IPS DF 19.7 (cell line): Measurements from ENCODE around the gene ACCSL.

ENCODE experiments used
- DNase-seq: peaks from one replicate; pipeline ENCODE4 v3.0.0-alpha.2; 2013; ENCODE audit warnings: low read depth, low spot score

ACCSL gene

GRCh38 chr11:44018127-44018521 is 29.7 kb upstream of the ACCSL start:
- DNase-seq = no peak

GRCh38 chr11:44018829-44019228 is 29.0 kb upstream of the ACCSL start:
- DNase-seq = no peak

DNA sequence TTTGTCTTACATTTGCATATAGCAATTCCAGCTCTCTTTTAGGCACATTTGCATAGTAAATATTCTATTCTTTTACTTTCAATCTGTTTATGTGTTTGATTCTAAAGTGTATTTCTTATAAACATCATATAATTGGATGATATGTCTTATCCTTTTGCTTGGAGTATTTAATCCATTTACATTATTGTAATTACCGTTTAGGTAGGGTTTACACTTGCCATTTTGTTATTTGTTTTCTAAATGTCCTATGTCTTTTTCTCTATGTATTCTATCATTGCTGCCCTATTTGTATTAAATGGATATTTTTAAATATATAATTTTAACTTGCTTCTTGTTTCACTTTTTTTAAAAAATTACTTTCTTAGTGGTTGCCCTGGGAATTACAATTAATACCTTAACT is 22.8 kb upstream of the ACCSL start:
- DNase-seq = no peak

DNA sequence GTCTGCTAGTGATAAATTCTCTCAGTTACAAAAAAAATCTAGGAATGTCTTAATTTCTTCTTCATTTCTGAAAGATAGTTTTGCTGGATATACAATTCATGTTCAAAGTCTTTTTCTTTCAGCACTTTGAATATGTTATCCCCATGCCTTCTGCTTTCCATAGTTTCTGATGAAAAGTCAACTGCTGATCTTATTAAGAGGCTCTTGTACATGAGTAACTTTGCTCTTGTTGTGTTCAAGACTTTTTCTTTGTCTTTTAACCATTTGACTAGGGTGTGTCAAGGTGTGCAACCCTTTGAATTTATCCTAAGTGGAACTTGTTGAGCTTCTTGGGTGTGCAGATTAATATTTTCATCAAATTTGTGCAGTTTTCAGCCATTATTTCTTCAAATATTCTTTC is 22.1 kb upstream of the ACCSL start:
- no peak for DNase-seq

DNA sequence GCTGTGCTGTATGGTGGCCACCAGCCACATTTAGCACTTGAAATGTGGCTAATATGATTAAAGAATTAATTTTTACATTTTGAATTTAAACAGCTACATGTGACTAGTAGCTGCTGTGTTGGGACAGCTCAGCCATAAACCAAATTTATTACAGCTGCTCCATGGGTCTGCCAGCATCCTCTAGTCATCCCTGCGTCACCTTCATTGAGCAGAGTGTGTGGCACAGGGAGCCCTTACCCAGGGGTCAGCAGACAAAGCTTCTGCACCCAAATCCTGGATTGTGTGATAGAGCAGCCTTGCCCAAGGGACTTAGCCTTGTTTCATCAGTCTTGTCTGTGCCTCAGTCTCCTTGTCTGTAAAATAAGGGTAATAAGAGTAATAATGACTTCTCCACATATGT is 19.4 kb upstream of the ACCSL start:
- no peak for DNase-seq

- no peak for DNase-seq
Measured at GRCh38 chr11:44028816-44029506, 18.8 kb upstream of the ACCSL start.

DNA sequence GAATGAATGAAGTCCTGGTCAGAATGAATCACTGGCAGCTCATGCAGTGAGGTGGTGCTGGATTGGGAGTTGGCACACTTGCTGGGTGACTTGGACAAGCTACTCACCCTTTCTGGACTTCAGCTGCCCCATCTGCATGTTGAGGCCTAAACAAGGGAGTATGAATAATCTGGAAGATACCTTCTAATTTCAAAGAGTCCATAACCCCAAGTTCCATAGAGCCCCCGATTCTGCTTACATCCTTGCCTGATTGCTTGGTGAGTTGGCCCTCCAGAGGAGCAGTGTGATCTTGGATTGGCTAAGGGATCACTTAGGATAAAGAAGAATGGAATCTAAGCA is 18.3 kb upstream of the ACCSL start:
- DNase-seq = no peak

DNA sequence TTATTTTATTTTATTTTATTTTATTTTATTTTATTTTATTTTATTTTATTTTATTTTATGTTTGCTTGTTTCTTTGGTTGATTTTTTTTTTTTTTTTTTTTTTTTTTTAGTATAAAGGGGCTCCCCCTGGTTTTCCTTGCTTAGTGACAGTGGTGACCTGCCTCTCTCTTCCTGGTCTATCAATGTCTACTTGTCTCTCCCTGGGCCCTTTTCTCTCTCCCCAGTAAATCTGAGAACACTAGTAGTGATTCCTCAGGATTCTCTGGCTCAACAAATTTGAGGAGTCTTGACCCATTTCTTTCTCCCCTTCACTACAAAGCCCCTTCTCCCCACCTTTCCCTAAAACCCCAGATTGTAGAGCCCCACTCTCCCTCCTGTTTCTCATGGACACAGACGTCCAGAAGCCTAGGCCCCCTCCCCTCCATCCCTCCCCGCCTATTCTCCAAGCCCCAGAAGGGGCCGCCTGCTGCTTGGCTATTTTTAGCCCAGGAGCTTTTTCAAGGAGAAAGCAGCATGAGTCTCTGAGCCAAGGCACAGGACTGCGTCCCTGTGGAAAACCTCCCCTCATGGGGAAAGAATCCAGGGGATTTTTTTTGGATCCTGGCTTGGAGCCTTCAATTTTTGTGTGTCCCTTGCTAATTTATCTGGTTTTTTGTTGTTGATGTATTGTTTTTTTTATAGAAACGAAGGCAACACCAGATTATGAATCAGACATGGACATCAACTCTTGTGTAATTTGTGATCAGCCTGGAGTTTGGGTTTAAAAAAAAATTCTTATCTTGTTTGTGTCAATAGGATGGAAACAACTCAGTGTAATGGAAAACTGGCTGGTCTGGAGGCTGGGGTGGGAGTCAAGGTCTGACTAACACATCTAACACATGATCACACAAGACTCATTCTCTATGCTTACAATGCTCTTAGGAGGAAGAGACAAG is 17.5 kb upstream of the ACCSL start:
- DNase-seq = no peak

GRCh38 chr11:44030996-44031395 is 16.8 kb upstream of the ACCSL start:
- DNase-seq = no peak

DNA sequence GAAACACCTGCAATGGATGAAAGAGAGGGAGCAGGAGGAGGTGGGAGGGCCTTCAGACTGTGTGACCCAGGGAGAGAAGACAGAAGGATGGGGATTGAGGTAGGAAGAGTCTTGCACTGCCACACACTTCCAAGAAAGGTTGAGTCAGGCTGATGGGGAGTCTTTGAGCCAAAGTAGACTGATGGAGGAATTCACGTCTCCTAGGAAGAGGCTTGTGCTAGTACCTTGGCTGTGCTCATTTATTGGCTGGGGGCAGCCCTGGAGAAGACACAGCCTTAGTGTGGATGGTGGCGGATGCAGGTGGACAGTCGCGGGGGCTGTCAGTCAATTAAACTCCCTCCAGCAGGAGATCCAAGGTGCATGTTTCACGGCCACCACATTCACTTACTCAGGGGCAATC is 16.2 kb upstream of the ACCSL start:
- no peak for DNase-seq

DNA sequence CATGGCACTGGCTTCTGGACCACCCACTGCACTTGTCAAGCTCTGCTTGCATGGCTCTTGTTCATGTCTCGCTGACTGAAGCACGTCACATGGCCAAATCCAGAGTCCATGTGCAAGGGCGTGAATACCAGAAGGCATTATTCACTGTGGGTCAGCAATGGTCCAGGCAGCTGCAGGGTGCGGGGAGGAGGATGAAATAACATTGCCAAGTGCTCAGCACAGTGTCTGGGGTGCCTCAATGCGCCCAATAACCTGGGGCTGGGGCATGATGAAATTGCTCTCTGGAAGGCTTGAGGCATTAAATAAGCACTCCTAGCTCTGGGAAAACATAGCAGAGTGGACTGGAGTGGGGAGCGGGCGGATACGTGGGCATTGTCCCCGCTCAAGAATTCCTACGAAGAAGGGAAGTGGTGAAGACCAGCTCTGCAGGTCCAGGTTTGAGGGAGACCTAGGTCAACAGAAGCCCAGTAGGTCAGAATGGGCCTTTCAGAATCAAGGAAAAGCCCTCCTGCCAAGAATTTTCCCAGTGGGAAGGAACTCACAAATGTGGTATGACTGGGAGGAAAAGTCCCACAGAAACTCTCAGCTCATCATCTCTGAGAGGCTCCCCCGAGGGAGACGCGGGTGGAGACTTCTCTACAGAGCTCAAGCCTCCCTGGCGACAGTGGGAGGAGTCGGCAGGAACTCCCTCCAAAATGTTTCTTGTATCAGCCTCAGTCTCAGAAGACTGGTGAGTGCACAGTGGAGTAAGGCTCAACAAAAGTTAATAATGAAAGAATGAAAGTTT is 15.3 kb upstream of the ACCSL start:
- DNase-seq = no peak

- no peak for DNase-seq
Measured at GRCh38 chr11:44033411-44033850, 14.3 kb upstream of the ACCSL start.

GRCh38 chr11:44033856-44034255 is 13.9 kb upstream of the ACCSL start:
- DNase-seq = no peak

- DNase-seq = no peak
Measured at GRCh38 chr11:44034639-44035038, 13.1 kb upstream of the ACCSL start.

GRCh38 chr11:44036811-44037657 is 10.7 kb upstream of the ACCSL start:
- peak; percentile 64 for DNase-seq

DNA sequence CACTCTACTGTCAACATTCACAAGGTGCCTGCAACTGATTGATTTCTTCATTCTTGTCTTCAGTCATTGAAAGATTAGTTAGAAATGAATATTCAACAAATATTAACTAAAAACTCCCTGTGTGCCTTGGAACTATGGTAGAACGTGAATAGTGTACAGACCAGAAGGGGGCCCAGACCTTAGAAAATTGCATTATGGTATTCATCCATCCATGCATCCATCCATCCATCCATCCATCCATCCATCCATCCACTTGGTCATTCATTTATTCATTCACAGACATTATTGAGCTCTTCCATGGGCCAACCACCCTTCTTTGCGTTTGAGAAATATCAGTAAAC is 10.2 kb upstream of the ACCSL start:
- no peak for DNase-seq

DNA sequence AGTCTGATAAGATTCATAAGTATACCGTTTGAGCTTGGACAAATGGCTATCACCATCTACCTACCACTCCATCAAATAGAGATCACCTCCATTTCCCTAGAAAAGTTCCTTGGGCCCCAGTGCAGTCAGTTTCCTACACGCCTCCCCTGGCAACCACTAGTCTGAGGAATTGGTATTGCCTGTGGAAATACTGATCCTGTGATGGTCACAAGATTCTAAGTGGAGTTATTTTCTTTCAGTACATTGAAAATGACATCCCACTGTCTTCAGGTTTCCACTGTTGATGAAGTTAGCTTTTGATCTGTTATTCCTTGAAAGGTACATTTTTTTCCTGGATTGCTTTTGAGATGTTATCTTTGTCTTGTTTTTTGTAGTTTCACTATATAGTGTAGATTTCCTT is 4.6 kb upstream of the ACCSL start:
- no peak for DNase-seq

GRCh38 chr11:44046182-44046581 is 1.6 kb upstream of the ACCSL start:
- DNase-seq = no peak

- DNase-seq = no peak
Measured at GRCh38 chr11:44047298-44047697, 483 bp upstream of the ACCSL start.

GRCh38 chr11:44049832-44050231 is 2.1 kb downstream of the ACCSL start:
- DNase-seq = no peak

GRCh38 chr11:44051171-44051570 is 3.4 kb downstream of the ACCSL start:
- DNase-seq = no peak

- no peak for DNase-seq
Measured at GRCh38 chr11:44057340-44057739, 9.6 kb downstream of the ACCSL start.
